Kidney glomerular epithelial cell (primary cell): ENCODE results near the gene FAM13B.
"Not testable (repeated sequence)": the region's sequence is repeated elsewhere in the genome, so short reads cannot be mapped to it uniquely, and the experiment has no call there.

Source experiments
- DNase-seq: peaks from one replicate; lab custom pipeline; 2025; lab: John Stamatoyannopoulos, UW

The FAM13B gene

GRCh38 chr5:138032572-138033385, at the start of gene FAM13B:
TSS of gene FAM13B (minus strand) at chr5:138033079. CDS start at chr5:138019111, 13,968 bp downstream.
- DNase-seq = peak; percentile 45

- no peak for DNase-seq
Observed at GRCh38 chr5:138082033-138082432, 49.2 kb upstream of the FAM13B start.

- DNase-seq = no peak
Observed at GRCh38 chr5:138078006-138078643, 45.2 kb upstream of the FAM13B start.

- peak; percentile 68 for DNase-seq
Observed at GRCh38 chr5:138077064-138077696, 44.3 kb upstream of the FAM13B start.

GRCh38 chr5:138070026-138070425, 37.1 kb upstream of the FAM13B start:
- not testable (repeated sequence) for DNase-seq

GRCh38 chr5:138068742-138069600, 36.1 kb upstream of the FAM13B start:
- peak; percentile 82 for DNase-seq

GRCh38 chr5:138067945-138068344, 35.1 kb upstream of the FAM13B start:
- no peak for DNase-seq

GRCh38 chr5:138065102-138065501, 32.2 kb upstream of the FAM13B start:
- DNase-seq = no peak

GRCh38 chr5:138064526-138064925, 31.6 kb upstream of the FAM13B start:
- no peak for DNase-seq

GRCh38 chr5:138054847-138055558, 22.1 kb upstream of the FAM13B start:
- DNase-seq = no peak

GRCh38 chr5:138054206-138054605, 21.3 kb upstream of the FAM13B start:
- no peak for DNase-seq

- DNase-seq = no peak
Observed at GRCh38 chr5:138053554-138053953, 20.7 kb upstream of the FAM13B start.

GRCh38 chr5:138052718-138053117, 19.8 kb upstream of the FAM13B start:
- DNase-seq = not testable (repeated sequence)

GRCh38 chr5:138051441-138052296, 18.8 kb upstream of the FAM13B start:
- DNase-seq = no peak

GRCh38 chr5:138045283-138045682, 12.4 kb upstream of the FAM13B start:
- not testable (repeated sequence) for DNase-seq

- no peak for DNase-seq
Observed at GRCh38 chr5:138038826-138039225, 5.9 kb upstream of the FAM13B start.

- DNase-seq = no peak
Observed at GRCh38 chr5:138037907-138038633, 5.2 kb upstream of the FAM13B start.

- DNase-seq = no peak
Observed at GRCh38 chr5:138037271-138037670, 4.4 kb upstream of the FAM13B start.
